Panc1 (cell line): ENCODE data around the gene SYT12. TPM values are rescaled to one million over a fixed set of nuclear protein-coding genes. Genes with fewer than 3 reads are reported as not detected.

ENCODE experiments used
- ATAC-seq: fragments of 200-7000 bp; cut with Tn5 transposase; 2 replicates; pipeline ENCODE4 v1.9.1; 2020; ENCODE audit warnings: mild to moderate bottlenecking, moderate library complexity
- BruUV-seq: library from RNA; stranded (reverse); fragments of 400-500 nt; replicated peaks from 2 replicates; lab custom pipeline; 2021; lab: Mats Ljungman, UMichigan
- CTCF ChIA-PET: fragments of 300-600 bp; sonication (Branson Sonifier 250); formaldehyde crosslinking; loops from one replicate; lab custom pipeline; 2022; ENCODE audit warnings: antibody characterized with exemption; lab: Charles Lee
- POLR2A ChIA-PET: fragments of 300-600 bp; sonication (Branson Sonifier 250); formaldehyde crosslinking; loops from one replicate; lab custom pipeline; 2022; ENCODE audit warnings: antibody characterized with exemption; lab: Charles Lee
- DNase-seq: peaks from one replicate; pipeline ENCODE4 v3.0.0-alpha.2; 2010; ENCODE audit warnings: low read depth, low spot score
- H3K27ac ChIP-seq: 2 replicates; pipeline ENCODE4 v1.5.1; 2011; ENCODE audit warnings: mild to moderate bottlenecking, low read length, inconsistent platforms
- H3K27me3 ChIP-seq: fragments of 200-500 bp; sonication (Bioruptor generic); 2 replicates; pipeline ENCODE4 v1.6.0; 2014; ENCODE audit warnings: low read length, inconsistent platforms; ENCODE audit not compliant: control insufficient read depth, insufficient read depth
- H3K36me3 ChIP-seq: fragments of 200-500 bp; sonication (Bioruptor generic); 2 replicates; pipeline ENCODE4 v1.5.1; 2014; ENCODE audit warnings: inconsistent platforms, mild to moderate bottlenecking, low read length, moderate library complexity; ENCODE audit not compliant: control insufficient read depth, insufficient read depth
- H3K4me1 ChIP-seq: 2 replicates; pipeline ENCODE4 v1.5.1; 2011; ENCODE audit warnings: inconsistent platforms, mild to moderate bottlenecking, low read length, moderate library complexity; ENCODE audit not compliant: control insufficient read depth, insufficient read depth
- H3K4me3 ChIP-seq, 2 experiments: 2 replicates each; pipeline ENCODE4 v1.5.1; 2011 to 2012; ENCODE audit warnings: low read depth in 2 of 2, low read length in 2 of 2, mild to moderate bottlenecking in 2 of 2, inconsistent platforms in 1 of 2, moderate library complexity in 1 of 2
- H3K9me3 ChIP-seq: fragments of 200-500 bp; sonication (Bioruptor generic); 2 replicates; pipeline ENCODE4 v1.5.1; 2014; ENCODE audit warnings: low read depth, mild to moderate bottlenecking, inconsistent platforms, low read length, moderate library complexity; ENCODE audit not compliant: control insufficient read depth, insufficient read depth
- CTCF ChIP-seq: fragments of 450-650 bp; IDR thresholded peaks from 2 replicates; pipeline ENCODE4 v1.5.1; 2017; ENCODE audit warnings: mild to moderate bottlenecking
- POLR2AphosphoS5 ChIP-seq: IDR thresholded peaks from 2 replicates; pipeline ENCODE4 v1.6.1; 2012; ENCODE audit warnings: mild to moderate bottlenecking, low read depth, low read length, moderate library complexity
- REST ChIP-seq, 2 experiments: IDR thresholded peaks; 2 replicates each; pipeline ENCODE4 v1.6.1; 2011 to 2012; ENCODE audit warnings: low read depth in 2 of 2, control low read depth in 1 of 2, low read length in 1 of 2, mild to moderate bottlenecking in 1 of 2, moderate library complexity in 1 of 2; ENCODE audit not compliant: insufficient read depth in 1 of 2
- SIN3A ChIP-seq: IDR thresholded peaks from 2 replicates; pipeline ENCODE4 v1.6.1; 2012; ENCODE audit warnings: low read depth, mild to moderate bottlenecking, low read length, moderate library complexity, borderline replicate concordance; ENCODE audit not compliant: insufficient read depth
- TCF7L2 ChIP-seq: IDR thresholded peaks from 2 replicates; pipeline ENCODE4 v1.6.1; 2011; ENCODE audit warnings: mild to moderate bottlenecking, low read depth, low read length, inconsistent platforms
- in situ Hi-C: cut with HindIII; loops from 2 replicates; pipeline ENCODE4 v1.10.0; 2016; ENCODE audit warnings: low sequenced_read_pairs, low pct_unique_long_range_greater_than_20kb
- intact Hi-C: fragments of 100-400 bp; cut with micrococcal nuclease; formaldehyde crosslinking; loops from one replicate; pipeline ENCODE4 v1.10.0; 2022; ENCODE audit not compliant: unreplicated experiment
- total RNA-seq: library from RNA; stranded (reverse); gene quantifications from one replicate; pipeline ENCODE4 v1.2.1, GENCODE V29; 2021; ENCODE audit not compliant: unreplicated experiment

SYT12 gene
- total RNA-seq, 1 experiment from 2014 or later: 0.62 TPM

- ATAC-seq: no peak; the same call in 1 of the 2 replicates
Observed at GRCh38 chr11:67095214-67095507, 72.2 kb downstream of the SYT12 start.

DNA sequence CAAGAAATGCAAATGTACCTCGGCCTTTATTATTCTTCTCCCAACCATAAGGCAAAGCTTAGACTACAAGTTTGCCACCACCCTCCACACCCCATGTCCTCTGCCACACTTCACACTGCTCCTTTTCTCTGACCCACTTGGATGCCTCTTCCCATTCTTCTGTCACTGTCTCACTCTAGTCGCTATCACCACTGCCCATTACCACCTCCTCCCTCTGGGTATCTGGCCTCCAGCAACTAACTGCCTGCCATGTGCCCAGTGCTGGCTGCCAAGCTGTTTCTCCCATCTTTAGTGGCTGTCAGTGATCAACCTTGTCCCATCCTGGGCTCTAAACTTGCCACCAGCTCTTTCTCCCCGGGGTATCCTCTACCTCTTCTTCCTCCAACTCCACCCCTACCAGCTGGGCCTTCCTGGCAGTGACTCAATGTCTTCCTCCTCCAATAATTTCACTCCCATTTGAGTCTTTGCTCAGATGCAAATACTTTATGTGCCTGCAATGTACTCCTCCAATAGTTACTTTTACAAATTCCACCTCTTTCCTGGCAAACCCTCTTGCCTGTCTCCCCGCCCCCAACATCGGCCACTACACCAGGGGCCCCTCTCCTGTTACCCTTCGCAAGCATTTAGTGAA, 76.0 kb downstream of the SYT12 start:
- CTCF ChIA-PET: no interaction called here
- no TSS peak for BruUV-seq
- POLR2A ChIA-PET: no interaction called here
- intact Hi-C loops (loop anchor here (10.0 kb wide), 1 partner anchor 216 kb away; no protein-coding TSS in a partner anchor), in situ Hi-C loops (no loop called here)
- TF ChIP-seq TCF7L2: no peak
- TF ChIP-seq CTCF: no peak
- no peak for TF ChIP-seq REST (IDR thresholded peaks at IDR 0.05; ENCODE audit: insufficient read depth in 1 of 2, low read depth in 2 of 2, low read length in 1 of 2)
- no peak for TF ChIP-seq SIN3A
- no peak for TF ChIP-seq POLR2AphosphoS5
- ATAC-seq (no peak), DNase-seq (no peak)
- Histone ChIP-seq H3K9me3 (no peaks in the 10 kb centered on the region), H3K27ac (no peak overlapping the region), H3K4me1 (no peaks in the 10 kb centered on the region), H3K4me3 (no peak overlapping the region), H3K27me3 (no peaks in the 10 kb centered on the region), H3K36me3 (no peaks in the 10 kb centered on the region)

More at GRCh38 chr11:67095214-67095507, 72.2 kb downstream of the SYT12 start:
- H3K36me3 ChIP-seq: no peaks in the 10 kb centered on the region
- BruUV-seq: no TSS peak
- no peak for DNase-seq
- ChIA-PET POLR2A (no interaction called here), CTCF (interaction anchor here (0.7 to 1.0 kb wide), 4 partner anchors 10 to 110 kb away, joined by 3 to 5 read pairs (median 4); no protein-coding TSS in a partner anchor)
- H3K27ac ChIP-seq: no peak overlapping the region
- H3K9me3 ChIP-seq: no peaks in the 10 kb centered on the region
- H3K4me3 ChIP-seq: no peak overlapping the region
- H3K4me1 ChIP-seq: no peaks in the 10 kb centered on the region
- intact Hi-C loops: loop anchor here (10.0 kb wide), 1 partner anchor 220 kb away; no protein-coding TSS in a partner anchor
- TF ChIP-seq SIN3A: no peak
- no peak for TF ChIP-seq TCF7L2
- no peak for TF ChIP-seq REST (IDR thresholded peaks at IDR 0.05; ENCODE audit: insufficient read depth in 1 of 2, low read depth in 2 of 2, low read length in 1 of 2)
- no peak for TF ChIP-seq CTCF
- no peak for TF ChIP-seq POLR2AphosphoS5
- in situ Hi-C loops: no loop called here
- no peaks in the 10 kb centered on the region for H3K27me3 ChIP-seq
